ENCODE data around the gene SCN4B. TPM values are rescaled to one million over a fixed set of nuclear protein-coding genes. Genes with fewer than 3 reads are reported as not detected.

Gene SCN4B
- total RNA-seq (2021), result 1.6 and 1.9 TPM in 2 replicates
- long read RNA-seq, partial matches to known transcripts, result 0 of 1 reads
- long read RNA-seq, other reads (novel, unspliced or antisense), result 1 of 1 reads

- peaks cover 15% of the 10 kb centered on the region for H3K4me1 ChIP-seq (ENCODE audit: insufficient read depth, low read length)
- peaks cover 65% of the 10 kb centered on the region for H3K27me3 ChIP-seq (ENCODE audit: insufficient read depth, low read length)
Observed at GRCh38 chr11:118152552-118153471, at the start of gene SCN4B. SCN4B (minus strand) TSS chr11:118152823; CDS start chr11:118152673, 150 bp downstream.

More at GRCh38 chr11:118152552-118153471, at the start of gene SCN4B:
- Histone ChIP-seq H3K79me2 (ENCODE audit: insufficient read depth, low read length) (no peaks in the 10 kb centered on the region), H2AK5ac (ENCODE audit: insufficient read length, low read length) (no peak within 1 kb of the TSS), H3K79me1 (ENCODE audit: insufficient read depth, low read depth, low read length, poor library complexity, severe bottlenecking) (no peaks in the 10 kb centered on the region), H3K56ac (ENCODE audit: insufficient read length, low read depth, low read length) (no peak within 1 kb of the TSS), H3K18ac (ENCODE audit: insufficient read length, low read depth, low read length) (no peak within 1 kb of the TSS), H3T11ph (ENCODE audit: low read length) (no peak within 1 kb of the TSS), H4K20me1 (ENCODE audit: control insufficient read depth, insufficient read depth, insufficient read length) (no peaks in the 10 kb centered on the region), H2BK20ac (ENCODE audit: low read depth, low read length, poor library complexity, severe bottlenecking) (no peak within 1 kb of the TSS), H4K5ac (ENCODE audit: insufficient read length, low read depth, low read length) (no peak within 1 kb of the TSS), H2AFZ (ENCODE audit: low read length) (no peak within 1 kb of the TSS), H3K4ac (ENCODE audit: low read depth, low read length) (no peak within 1 kb of the TSS), H3K14ac (ENCODE audit: insufficient read depth, low read length) (0 out of 2 replicates have a peak within 1 kb of the TSS, but pooled peaks have one; percentile 30), H4K91ac (ENCODE audit: insufficient read length, low read depth, low read length) (no peak within 1 kb of the TSS), H4K8ac (replicated peaks; ENCODE audit: insufficient read length, low read depth, low read length) (no peak within 1 kb of the TSS), H2BK15ac (ENCODE audit: low read depth, low read length) (no peak within 1 kb of the TSS), H3K23ac (ENCODE audit: insufficient read length, low read depth, low read length) (no peak within 1 kb of the TSS), H3K9ac (ENCODE audit: extremely low read depth, insufficient read length, low read length) (no peak within 1 kb of the TSS), H3K23me2 (ENCODE audit: insufficient read length, low read depth, low read length, poor library complexity, severe bottlenecking) (peaks cover 30% of the 10 kb centered on the region), H3K27ac (ENCODE audit: insufficient read length, low read depth, low read length) (no peak within 1 kb of the TSS), H3K4me2 (ENCODE audit: insufficient read depth, insufficient read length, low read length) (peak within 1 kb of the TSS; percentile 85), H2BK12ac (ENCODE audit: insufficient read length, low read depth, low read length) (no peak within 1 kb of the TSS), H3K9me3 (ENCODE audit: control insufficient read depth, low read depth, low read length) (no peaks in the 10 kb centered on the region), H2BK5ac (ENCODE audit: insufficient read length, low read length) (no peak within 1 kb of the TSS), H2BK120ac (ENCODE audit: low read depth, low read length, poor library complexity, severe bottlenecking) (no peak within 1 kb of the TSS)
- Mint-ChIP-seq H3K27ac (no peak within 1 kb of the TSS), H3K27me3 (ENCODE audit: low read depth) (peaks cover 94% of the 10 kb centered on the region), H3K4me3 (peak within 1 kb of the TSS; percentile 67 to 83), H3K9me3 (no peaks in the 10 kb centered on the region; a peak in 1 of 5 replicates), H3K36me3 (ENCODE audit: insufficient read depth in 1 of 3, low read depth in 3 of 3) (no peaks in the 10 kb centered on the region; a peak in 1 of 7 replicates), H3K4me1 (peaks cover 51 to 72% of the 10 kb centered on the region in 2 experiments)
- TF ChIP-seq, protein P1, sequence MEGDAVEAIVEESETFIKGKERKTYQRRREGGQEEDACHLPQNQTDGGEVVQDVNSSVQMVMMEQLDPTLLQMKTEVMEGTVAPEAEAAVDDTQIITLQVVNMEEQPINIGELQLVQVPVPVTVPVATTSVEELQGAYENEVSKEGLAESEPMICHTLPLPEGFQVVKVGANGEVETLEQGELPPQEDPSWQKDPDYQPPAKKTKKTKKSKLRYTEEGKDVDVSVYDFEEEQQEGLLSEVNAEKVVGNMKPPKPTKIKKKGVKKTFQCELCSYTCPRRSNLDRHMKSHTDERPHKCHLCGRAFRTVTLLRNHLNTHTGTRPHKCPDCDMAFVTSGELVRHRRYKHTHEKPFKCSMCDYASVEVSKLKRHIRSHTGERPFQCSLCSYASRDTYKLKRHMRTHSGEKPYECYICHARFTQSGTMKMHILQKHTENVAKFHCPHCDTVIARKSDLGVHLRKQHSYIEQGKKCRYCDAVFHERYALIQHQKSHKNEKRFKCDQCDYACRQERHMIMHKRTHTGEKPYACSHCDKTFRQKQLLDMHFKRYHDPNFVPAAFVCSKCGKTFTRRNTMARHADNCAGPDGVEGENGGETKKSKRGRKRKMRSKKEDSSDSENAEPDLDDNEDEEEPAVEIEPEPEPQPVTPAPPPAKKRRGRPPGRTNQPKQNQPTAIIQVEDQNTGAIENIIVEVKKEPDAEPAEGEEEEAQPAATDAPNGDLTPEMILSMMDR (conservative IDR thresholded peaks at IDR 0.05), result no peak
- no CpG with 5 or more reads among the region's 88 CpGs for WGBS (ENCODE audit: extremely low coverage, insufficient read length, low lambda C conversion rate)
- peak; percentile 81 for DNase-seq
